ENCODE results near the gene ADRM1.

ADRM1 gene
- total RNA-seq = 30.0 to 37.7 (median 33.6) reads per million in 4 donors

GRCh38 chr20:62302341-62303061 lies at the start of gene ADRM1:
ADRM1 (plus strand) TSS chr20:62302997; CDS start chr20:62303569, 572 bp downstream.
- DNase-seq = peak; percentile 90 to 98 (median 91)

- no peak for DNase-seq
These were observed 49.4 kb upstream of the ADRM1 start for GRCh38 chr20:62253398-62253797.

GRCh38 chr20:62254021-62254724 lies 48.6 kb upstream of the ADRM1 start:
- no peak for DNase-seq

- DNase-seq = no peak
These were observed 46.8 kb upstream of the ADRM1 start for GRCh38 chr20:62255976-62256375.

GRCh38 chr20:62258499-62259293 lies 44.1 kb upstream of the ADRM1 start:
- no peak for DNase-seq

- DNase-seq = no peak
These were observed 43.6 kb upstream of the ADRM1 start for GRCh38 chr20:62259294-62259565.

GRCh38 chr20:62262064-62262463 lies 40.7 kb upstream of the ADRM1 start:
- DNase-seq = no peak

- DNase-seq = no peak
These were observed 39.4 kb upstream of the ADRM1 start for GRCh38 chr20:62263396-62263795.

- DNase-seq = no peak
These were observed 37.4 kb upstream of the ADRM1 start for GRCh38 chr20:62265365-62265764.

- no peak for DNase-seq
These were observed 36.5 kb upstream of the ADRM1 start for GRCh38 chr20:62266340-62266739.

- DNase-seq = no peak
These were observed 35.9 kb upstream of the ADRM1 start for GRCh38 chr20:62266851-62267250.

- no peak for DNase-seq
These were observed 35.3 kb upstream of the ADRM1 start for GRCh38 chr20:62267543-62267942.

- DNase-seq = no peak
These were observed 34.4 kb upstream of the ADRM1 start for GRCh38 chr20:62268228-62268900.

GRCh38 chr20:62269378-62269777 lies 33.4 kb upstream of the ADRM1 start:
- no peak for DNase-seq

GRCh38 chr20:62269871-62270270 lies 32.9 kb upstream of the ADRM1 start:
- DNase-seq = no peak

- DNase-seq = no peak
These were observed 30.6 kb upstream of the ADRM1 start for GRCh38 chr20:62272200-62272599.

- no peak for DNase-seq
These were observed 29.4 kb upstream of the ADRM1 start for GRCh38 chr20:62273416-62273815.

- no peak for DNase-seq
These were observed 28.4 kb upstream of the ADRM1 start for GRCh38 chr20:62274332-62274950.

- DNase-seq = no peak
These were observed 27.6 kb upstream of the ADRM1 start for GRCh38 chr20:62275219-62275618.

GRCh38 chr20:62276439-62276838 lies 26.4 kb upstream of the ADRM1 start:
- DNase-seq = no peak

GRCh38 chr20:62277253-62277652 lies 25.5 kb upstream of the ADRM1 start:
- no peak for DNase-seq

GRCh38 chr20:62280303-62280702 lies 22.5 kb upstream of the ADRM1 start:
- DNase-seq = no peak

Data from T-helper 1 cell (primary cell).